Parathyroid adenoma (tissue), 2 donors: ENCODE measurements around the gene VPS33A.
"Not testable (repeated sequence)": the region's sequence is repeated elsewhere in the genome, so short reads cannot be mapped to it uniquely, and the experiment has no call there.

ENCODE experiments used
- H2AFZ ChIP-seq: fragments of 300-600 bp; sonication (generic); one replicate; pipeline ENCODE4 v1.7.0; 2017; ENCODE audit warnings: antibody characterized with exemption, mild to moderate bottlenecking
- H3K27ac ChIP-seq: fragments of 300-600 bp; sonication (generic); one replicate; pipeline ENCODE4 v1.7.0; 2017
- H3K27me3 ChIP-seq: fragments of 300-600 bp; sonication (generic); one replicate; pipeline ENCODE4 v1.7.0; 2017; ENCODE audit warnings: low read length; ENCODE audit not compliant: control insufficient read depth, insufficient read depth
- H3K36me3 ChIP-seq: fragments of 300-600 bp; sonication (generic); one replicate; pipeline ENCODE4 v1.7.0; 2017; ENCODE audit warnings: low read length; ENCODE audit not compliant: control insufficient read depth, insufficient read depth
- H3K4me1 ChIP-seq: fragments of 300-600 bp; sonication (generic); one replicate; pipeline ENCODE4 v1.7.0; 2017; ENCODE audit warnings: control low read depth
- H3K4me2 ChIP-seq: fragments of 300-600 bp; sonication (generic); one replicate; pipeline ENCODE4 v1.7.0; 2017; ENCODE audit warnings: low read length
- H3K4me3 ChIP-seq: fragments of 300-600 bp; sonication (generic); one replicate; pipeline ENCODE4 v1.7.0; 2017; ENCODE audit warnings: low read depth, low read length
- H3K79me2 ChIP-seq: fragments of 300-600 bp; sonication (generic); one replicate; pipeline ENCODE4 v1.7.0; 2017; ENCODE audit warnings: control low read depth
- H3K9ac ChIP-seq: fragments of 300-600 bp; sonication (generic); one replicate; pipeline ENCODE4 v1.7.0; 2017; ENCODE audit warnings: mild to moderate bottlenecking
- H3K9me3 ChIP-seq: fragments of 300-600 bp; sonication (generic); one replicate; pipeline ENCODE4 v1.7.0; 2017; ENCODE audit warnings: low read length; ENCODE audit not compliant: control insufficient read depth
- CTCF ChIP-seq: fragments of 300-600 bp; sonication (generic); IDR thresholded peaks from one replicate; pipeline ENCODE4 v1.7.0; 2017; ENCODE audit warnings: antibody characterized with exemption, mild to moderate bottlenecking
- donor health status: primary hyperparathyroidism.

The VPS33A gene

GRCh38 chr12:122265476-122265875 lies 818 bp downstream of the VPS33A start:
- no peaks in the 10 kb centered on the region for H3K27me3 ChIP-seq
- no peaks in the 10 kb centered on the region for H3K9me3 ChIP-seq
- peak overlapping the region; percentile 96 for H3K4me3 ChIP-seq
- H3K9ac ChIP-seq = no peak overlapping the region
- no peaks in the 10 kb centered on the region for H3K4me1 ChIP-seq
- H3K27ac ChIP-seq = peak overlapping the region; percentile 90
- H3K79me2 ChIP-seq = peaks cover 2% of the 10 kb centered on the region
- no peaks in the 10 kb centered on the region for H3K36me3 ChIP-seq
- peak overlapping the region; percentile 99 for H2AFZ ChIP-seq
- TF ChIP-seq CTCF = no peak
- peak overlapping the region; percentile 98 for H3K4me2 ChIP-seq

GRCh38 chr12:122260735-122261134 lies 5.6 kb downstream of the VPS33A start:
- H3K27me3 ChIP-seq, H3K4me3 ChIP-seq, H3K4me1 ChIP-seq, H3K4me2 ChIP-seq, H3K27ac ChIP-seq, H3K9me3 ChIP-seq, H3K36me3 ChIP-seq, H3K9ac ChIP-seq, H2AFZ ChIP-seq, H3K79me2 ChIP-seq: not testable (repeated sequence)

GRCh38 chr12:122258939-122259338 lies 7.4 kb downstream of the VPS33A start:
- H3K36me3 ChIP-seq, H2AFZ ChIP-seq, H3K27ac ChIP-seq, H3K9me3 ChIP-seq, H3K4me1 ChIP-seq, H3K4me3 ChIP-seq, H3K9ac ChIP-seq, H3K4me2 ChIP-seq, H3K27me3 ChIP-seq: not testable (repeated sequence)
- peaks cover 18% of the 10 kb centered on the region for H3K79me2 ChIP-seq

- not testable (repeated sequence) for H3K27ac ChIP-seq, H3K4me1 ChIP-seq, H3K9me3 ChIP-seq, H2AFZ ChIP-seq, H3K27me3 ChIP-seq, H3K4me2 ChIP-seq, H3K4me3 ChIP-seq, H3K36me3 ChIP-seq, H3K9ac ChIP-seq
- H3K79me2 ChIP-seq = peaks cover 21% of the 10 kb centered on the region
These were observed 7.8 kb downstream of the VPS33A start for GRCh38 chr12:122258462-122258861.

- Histone ChIP-seq H3K36me3 (no peaks in the 10 kb centered on the region), H3K9me3 (no peaks in the 10 kb centered on the region), H3K4me1 (peaks cover 4% of the 10 kb centered on the region), H3K27ac (no peak overlapping the region), H3K9ac (no peak overlapping the region), H3K4me3 (no peak overlapping the region), H2AFZ (no peak overlapping the region), H3K27me3 (no peaks in the 10 kb centered on the region), H3K79me2 (peaks cover 19% of the 10 kb centered on the region), H3K4me2 (no peak overlapping the region)
- no peak for TF ChIP-seq CTCF
These were observed 15.8 kb downstream of the VPS33A start for GRCh38 chr12:122250536-122250935.

- Histone ChIP-seq H3K4me2 (no peak overlapping the region), H3K27me3 (no peaks in the 10 kb centered on the region), H2AFZ (no peak overlapping the region), H3K27ac (no peak overlapping the region), H3K9ac (no peak overlapping the region), H3K4me3 (no peak overlapping the region), H3K36me3 (no peaks in the 10 kb centered on the region), H3K79me2 (peaks cover 17% of the 10 kb centered on the region), H3K4me1 (peaks cover 4% of the 10 kb centered on the region), H3K9me3 (no peaks in the 10 kb centered on the region)
- TF ChIP-seq CTCF = no peak
These were observed 16.2 kb downstream of the VPS33A start for GRCh38 chr12:122250047-122250446.
